HCT116 (cell line): ENCODE data around the gene AP1G1. TPM values are rescaled to one million over a fixed set of nuclear protein-coding genes. Genes with fewer than 3 reads are reported as not detected.
A peak's percentile ranks its signal among the peaks of the same experiment; 100 is the strongest.

ENCODE experiments used
- ATAC-seq: fragments of 200-7000 bp; cut with Tn5 transposase; 2 replicates; pipeline ENCODE4 v1.9.1; 2020; ENCODE audit warnings: mild to moderate bottlenecking, moderate library complexity
- BruUV-seq: library from RNA; stranded (reverse); fragments of 400-500 nt; replicated peaks from 2 replicates; lab custom pipeline; 2021; lab: Mats Ljungman, UMichigan
- CTCF ChIA-PET: fragments of 300-600 bp; sonication (Branson Sonifier 250); formaldehyde crosslinking; loops from one replicate; lab custom pipeline; 2021; ENCODE audit warnings: antibody characterized with exemption; lab: Charles Lee
- POLR2A ChIA-PET: fragments of 300-600, 350-600 bp; sonication (Branson Sonifier 250); formaldehyde crosslinking; loops from one replicate; lab custom pipeline; 2021; ENCODE audit warnings: antibody characterized with exemption; lab: Charles Lee
- RAD21 ChIA-PET, 2 experiments: fragments of 300-600 bp; sonication (Branson Sonifier 250); formaldehyde crosslinking; loops; one replicate each; lab custom pipeline; 2023; ENCODE audit warnings: low total read pairs in 2 of 2; ENCODE audit not compliant: uncharacterized antibody in 2 of 2, unreplicated experiment in 2 of 2, low non-redundant PET in 1 of 2; lab: Charles Lee
- DNase-seq: peaks from one replicate; pipeline ENCODE4 v3.0.0-alpha.2; 2010; ENCODE audit warnings: low read depth, low spot score
- H2AFZ ChIP-seq: fragments of 200-600 bp; shearing (Covaris generic), sonication (generic); 2 replicates; pipeline ENCODE4 v1.6.1; 2017; ENCODE audit warnings: low read depth, mixed run types, mixed read lengths, antibody characterized with exemption, low read length; ENCODE audit not compliant: poor library complexity, severe bottlenecking
- H3K27ac ChIP-seq: 2 replicates; pipeline ENCODE4 v1.5.1; 2012; ENCODE audit warnings: low read depth, low read length
- H3K27me3 ChIP-seq: fragments of 200-600 bp; sonication (generic); 2 replicates; pipeline ENCODE4 v1.6.1; 2016; ENCODE audit warnings: mixed run types, low read length, mixed read lengths; ENCODE audit not compliant: insufficient read depth
- H3K36me3 ChIP-seq, 2 experiments: fragments of 200-500 bp in 1 of 2; fragments of 200-600 bp in 1 of 2; sonication (Bioruptor generic) in 1 of 2; sonication (generic) in 1 of 2; 2 replicates each; pipeline versions ENCODE4 v1.5.1 to v1.6.1; 2014 to 2016; ENCODE audit warnings: low read length in 2 of 2, inconsistent platforms in 1 of 2, mixed read lengths in 1 of 2, mixed run types in 1 of 2; ENCODE audit not compliant: insufficient read depth in 2 of 2, control insufficient read depth in 1 of 2
- H3K4me1 ChIP-seq, 2 experiments: fragments of 200-600 bp in 1 of 2; sonication (generic) in 1 of 2; 2 replicates each; pipeline versions ENCODE4 v1.5.1 to v1.6.1; 2012 to 2017; ENCODE audit warnings: low read length in 2 of 2, inconsistent platforms in 1 of 2, mild to moderate bottlenecking in 1 of 2, mixed read lengths in 1 of 2, mixed run types in 1 of 2, moderate library complexity in 1 of 2; ENCODE audit not compliant: insufficient read depth in 2 of 2, control insufficient read depth in 1 of 2
- H3K4me2 ChIP-seq: fragments of 200-600 bp; sonication (generic); 2 replicates; pipeline ENCODE4 v1.6.1; 2017; ENCODE audit warnings: mixed run types, low read length, mixed read lengths
- H3K4me3 ChIP-seq, 2 experiments: fragments of 200-600 bp in 1 of 2; sonication (generic) in 1 of 2; replicated peaks in 1 of 2; 2 replicates each; pipeline ENCODE4 v1.5.1; 2011 to 2016; ENCODE audit warnings: low read length in 2 of 2, control low read depth in 1 of 2, low read depth in 1 of 2, mild to moderate bottlenecking in 1 of 2, mixed read lengths in 1 of 2, mixed run types in 1 of 2
- H3K79me2 ChIP-seq: fragments of 200-600 bp; sonication (generic); 2 replicates; pipeline ENCODE4 v1.6.1; 2017; ENCODE audit warnings: mild to moderate bottlenecking, mixed run types, low read length, moderate library complexity, mixed read lengths; ENCODE audit not compliant: insufficient read depth
- H3K9ac ChIP-seq: fragments of 200-600 bp; sonication (generic); 2 replicates; pipeline ENCODE4 v1.6.1; 2016; ENCODE audit warnings: low read length, mixed read lengths
- H3K9me2 ChIP-seq: fragments of 200-600 bp; sonication (generic), shearing (Covaris generic); 2 replicates; pipeline ENCODE4 v1.6.1; 2017; ENCODE audit warnings: mixed run types, mild to moderate bottlenecking, moderate library complexity; ENCODE audit not compliant: insufficient read depth
- H3K9me3 ChIP-seq, 2 experiments: fragments of 200-500 bp in 1 of 2; fragments of 200-600 bp in 1 of 2; sonication (Bioruptor generic) in 1 of 2; sonication (generic) in 1 of 2; 2 replicates each; pipeline ENCODE4 v1.6.1; 2014 to 2017; ENCODE audit warnings: low read length in 2 of 2, mixed read lengths in 2 of 2, inconsistent platforms in 1 of 2, low read depth in 1 of 2, mild to moderate bottlenecking in 1 of 2, mixed run types in 1 of 2, moderate library complexity in 1 of 2; ENCODE audit not compliant: control insufficient read depth in 1 of 2, insufficient read depth in 1 of 2
- H4K20me1 ChIP-seq: fragments of 200-600 bp; sonication (generic), shearing (Covaris generic); 2 replicates; pipeline ENCODE4 v1.6.1; 2017; ENCODE audit warnings: mixed run types, mild to moderate bottlenecking, moderate library complexity; ENCODE audit not compliant: insufficient read depth
- CBX3 ChIP-seq: IDR thresholded peaks from 2 replicates; pipeline ENCODE4 v1.6.1; 2012; ENCODE audit warnings: low read depth
- CEBPB ChIP-seq: IDR thresholded peaks from 2 replicates; pipeline ENCODE4 v1.6.1; 2012; ENCODE audit warnings: low read depth
- ELF1 ChIP-seq: IDR thresholded peaks from 2 replicates; pipeline ENCODE4 v1.6.1; 2012; ENCODE audit warnings: low read depth, borderline replicate concordance
- EZH2 ChIP-seq: fragments of 200-600 bp; sonication (generic); IDR thresholded peaks from 2 replicates; pipeline ENCODE4 v1.6.1; 2017; ENCODE audit warnings: antibody characterized with exemption, mixed run types
- EZH2phosphoT487 ChIP-seq: fragments of 200-600 bp; IDR thresholded peaks from 2 replicates; pipeline ENCODE4 v1.6.1; 2018; ENCODE audit warnings: antibody characterized with exemption, borderline replicate concordance
- FOSL1 ChIP-seq: IDR thresholded peaks from 2 replicates; pipeline ENCODE4 v1.6.1; 2012; ENCODE audit warnings: low read depth
- MAX ChIP-seq: IDR thresholded peaks from 2 replicates; pipeline ENCODE4 v1.6.1; 2012
- POLR2AphosphoS5 ChIP-seq: IDR thresholded peaks from 2 replicates; pipeline ENCODE4 v1.6.1; 2011; ENCODE audit warnings: mild to moderate bottlenecking, low read depth, low read length, moderate library complexity
- REST ChIP-seq: IDR thresholded peaks from 2 replicates; pipeline ENCODE4 v1.6.1; 2012; ENCODE audit warnings: low read depth
- SIN3A ChIP-seq: IDR thresholded peaks from 2 replicates; pipeline ENCODE4 v1.6.1; 2012; ENCODE audit warnings: low read depth
- TCF7L2 ChIP-seq: IDR thresholded peaks from 2 replicates; pipeline ENCODE4 v1.7.0; 2011; ENCODE audit warnings: borderline replicate concordance, inconsistent platforms; ENCODE audit not compliant: insufficient read depth, insufficient read length; ENCODE audit errors: extremely low read depth
- ZFX ChIP-seq: fragments of 450-650 bp; IDR thresholded peaks from 2 replicates; pipeline ENCODE4 v1.6.1; 2017
- ZNF274 ChIP-seq: fragments of 200-500 bp; sonication (Bioruptor generic); IDR thresholded peaks from 2 replicates; pipeline ENCODE4 v1.6.1; 2014; ENCODE audit warnings: mild to moderate bottlenecking, low read depth, low read length, inconsistent platforms
- intact Hi-C: fragments of 100-400 bp; cut with micrococcal nuclease; formaldehyde crosslinking; loops from 2 replicates; pipeline ENCODE4 v1.10.0; 2022
- total RNA-seq: library from RNA; stranded (reverse); gene quantifications from one replicate; pipeline ENCODE4 v1.2.1, GENCODE V29; 2021; ENCODE audit not compliant: unreplicated experiment

Gene AP1G1
- total RNA-seq, 1 experiment from 2014 or later = 70.2 TPM

- no peak for TF ChIP-seq REST
- TF ChIP-seq FOSL1 = 0 out of 2 replicates have a peak, but pooled peaks have one; percentile 18
- peak; percentile 63 for TF ChIP-seq ELF1
- TF ChIP-seq POLR2AphosphoS5 = peak; percentile 96
- TF ChIP-seq SIN3A = peak; percentile 62; the same call in 1 of the 2 replicates
Measured at GRCh38 chr16:71808593-71809459, at the start of gene AP1G1 (continued).

GRCh38 chr16:71855937-71856662, 47.5 kb upstream of the AP1G1 start:
- CTCF ChIA-PET = interaction anchor here (0.7 kb wide), 1 partner anchor 26 kb away, joined by 3 read pairs; no protein-coding TSS in a partner anchor
- Histone ChIP-seq H3K36me3 (peaks cover 6 to 7% of the 10 kb centered on the region in 2 experiments; a peak in 3 of 4 replicates), H4K20me1 (peaks cover 4% of the 10 kb centered on the region; the same call in 1 of the 2 replicates), H3K9me2 (no peaks in the 10 kb centered on the region), H3K4me1 (no peaks in the 10 kb centered on the region), H3K79me2 (peaks cover 7% of the 10 kb centered on the region; the same call in 1 of the 2 replicates), H3K9ac (no peak overlapping the region), H3K9me3 (no peaks in the 10 kb centered on the region), H2AFZ (no peak overlapping the region), H3K27ac (no peak overlapping the region), H3K27me3 (no peaks in the 10 kb centered on the region), H3K4me3 (no peak overlapping the region), H3K4me2 (no peak overlapping the region)
- no TSS peak for BruUV-seq
- no peak for ATAC-seq
- RAD21 ChIA-PET = no interaction called here
- no peak for TF ChIP-seq EZH2phosphoT487
- TF ChIP-seq CBX3 = no peak
- TF ChIP-seq MAX = no peak
- no peak for TF ChIP-seq ELF1
- TF ChIP-seq ZNF274 = no peak
- TF ChIP-seq ZFX = no peak
- no peak for TF ChIP-seq FOSL1
- no peak for TF ChIP-seq TCF7L2
- no peak for TF ChIP-seq EZH2
- TF ChIP-seq CEBPB = no peak
- POLR2A ChIA-PET = no interaction called here
- no peak for DNase-seq
- intact Hi-C loops = no loop called here
